Thyroid gland (tissue), 4 donors: Measurements from ENCODE around the gene ZBTB7B.

Source experiments
- POLR2A ChIP-seq, 2 donors: fragments of 450-650 bp; IDR thresholded peaks; one replicate each; pipeline ENCODE4 v1.6.1; 2017; ENCODE audit warnings: antibody characterized with exemption in 2 of 2, mild to moderate bottlenecking in 2 of 2, moderate library complexity in 1 of 2
- TF ChIP-seq, protein P1 (sequence below), 6 experiments: fragments of 200-600 bp in 3 of 6; fragments of 450-650 bp in 3 of 6; sonication (generic) in 3 of 6; IDR thresholded peaks; one replicate each; pipeline ENCODE4 v1.5.1; 2016 to 2019; ENCODE audit warnings: antibody characterized with exemption in 6 of 6, mild to moderate bottlenecking in 2 of 6, inconsistent platforms in 1 of 6, moderate library complexity in 1 of 6

DNA sequence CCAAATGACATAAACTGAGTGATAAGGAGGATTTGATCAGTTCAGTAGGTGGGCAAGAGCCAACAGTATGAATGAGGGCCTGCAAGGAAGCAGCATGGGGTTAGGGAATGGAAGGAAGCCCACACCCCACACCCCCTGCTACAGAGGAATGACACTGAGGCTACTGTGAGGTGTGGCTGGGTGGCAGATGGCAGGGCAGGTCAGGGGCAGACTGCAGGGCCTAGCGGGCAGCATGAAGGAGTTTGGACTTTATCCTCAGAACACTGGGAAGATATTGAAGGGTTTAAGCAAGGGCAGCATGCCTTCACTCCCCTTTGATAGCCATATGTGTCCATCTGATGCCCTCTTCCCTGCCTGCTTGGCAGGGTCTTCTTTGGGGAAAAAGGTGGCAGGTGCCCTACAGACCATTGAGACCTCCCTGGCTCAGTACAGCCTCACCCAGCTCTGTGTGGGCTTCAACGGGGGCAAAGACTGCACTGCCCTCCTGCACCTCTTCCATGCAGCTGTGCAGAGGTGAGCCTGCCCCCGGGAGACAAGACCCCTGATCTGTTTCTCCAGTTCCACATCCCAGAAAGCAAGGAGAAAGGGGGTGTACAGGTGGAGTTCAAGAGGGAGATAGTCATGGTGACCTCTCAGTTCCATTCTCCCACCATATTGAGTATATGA lies 13.3 kb upstream of the ZBTB7B start:
- TF ChIP-seq, protein P1, sequence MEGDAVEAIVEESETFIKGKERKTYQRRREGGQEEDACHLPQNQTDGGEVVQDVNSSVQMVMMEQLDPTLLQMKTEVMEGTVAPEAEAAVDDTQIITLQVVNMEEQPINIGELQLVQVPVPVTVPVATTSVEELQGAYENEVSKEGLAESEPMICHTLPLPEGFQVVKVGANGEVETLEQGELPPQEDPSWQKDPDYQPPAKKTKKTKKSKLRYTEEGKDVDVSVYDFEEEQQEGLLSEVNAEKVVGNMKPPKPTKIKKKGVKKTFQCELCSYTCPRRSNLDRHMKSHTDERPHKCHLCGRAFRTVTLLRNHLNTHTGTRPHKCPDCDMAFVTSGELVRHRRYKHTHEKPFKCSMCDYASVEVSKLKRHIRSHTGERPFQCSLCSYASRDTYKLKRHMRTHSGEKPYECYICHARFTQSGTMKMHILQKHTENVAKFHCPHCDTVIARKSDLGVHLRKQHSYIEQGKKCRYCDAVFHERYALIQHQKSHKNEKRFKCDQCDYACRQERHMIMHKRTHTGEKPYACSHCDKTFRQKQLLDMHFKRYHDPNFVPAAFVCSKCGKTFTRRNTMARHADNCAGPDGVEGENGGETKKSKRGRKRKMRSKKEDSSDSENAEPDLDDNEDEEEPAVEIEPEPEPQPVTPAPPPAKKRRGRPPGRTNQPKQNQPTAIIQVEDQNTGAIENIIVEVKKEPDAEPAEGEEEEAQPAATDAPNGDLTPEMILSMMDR (IDR thresholded peaks at IDR 0.05) = no peak
- no peak for TF ChIP-seq POLR2A (IDR thresholded peaks at IDR 0.05)
